HEK293T (cell line): ENCODE data around the gene RNF20.
A peak's percentile ranks its signal among the peaks of the same experiment; 100 is the strongest.
"Not testable (repeated sequence)": the region's sequence is repeated elsewhere in the genome, so short reads cannot be mapped to it uniquely, and the experiment has no call there.

ENCODE experiments used
- CTCF ChIA-PET: fragments of 350-600 bp; formaldehyde crosslinking; extraction: SDS; loops from one replicate; lab custom pipeline; 2021; ENCODE audit warnings: antibody characterized with exemption, inconsistent platforms; lab: Yijun Ruan, JAX
- POLR2A ChIA-PET: fragments of 350-600 bp; formaldehyde crosslinking; extraction: SDS; loops from one replicate; lab custom pipeline; 2020; ENCODE audit warnings: antibody characterized with exemption, inconsistent platforms; lab: Yijun Ruan, JAX
- DNase-seq: peaks from one replicate; pipeline ENCODE4 v3.0.0; 2012; ENCODE audit warnings: mixed read lengths; ENCODE audit errors: extremely low spot score
- ARNT ChIP-seq: fragments of 450-650 bp; IDR thresholded peaks from 2 replicates; pipeline ENCODE4 v1.6.1; 2017; ENCODE audit warnings: mild to moderate bottlenecking
- BHLHE40 ChIP-seq: fragments of 450-650 bp; IDR thresholded peaks from 2 replicates; pipeline ENCODE4 v1.6.1; 2016; ENCODE audit warnings: mild to moderate bottlenecking, moderate library complexity, borderline replicate concordance
- CTBP1 ChIP-seq: fragments of 450-650 bp; IDR thresholded peaks from 2 replicates; pipeline ENCODE4 v1.6.1; 2016; ENCODE audit warnings: borderline replicate concordance
- ELF4 ChIP-seq: fragments of 450-650 bp; IDR thresholded peaks from 2 replicates; pipeline ENCODE4 v1.6.1; 2017; ENCODE audit warnings: antibody characterized with exemption
- FOXA1 ChIP-seq: fragments of 450-650 bp; IDR thresholded peaks from 2 replicates; pipeline ENCODE4 v1.6.1; 2016; ENCODE audit warnings: mild to moderate bottlenecking
- FOXK2 ChIP-seq: fragments of 450-650 bp; IDR thresholded peaks from 2 replicates; pipeline ENCODE4 v1.6.1; 2016; ENCODE audit warnings: mild to moderate bottlenecking
- FOXM1 ChIP-seq: fragments of 450-650 bp; IDR thresholded peaks from 2 replicates; pipeline ENCODE4 v1.6.1; 2017; ENCODE audit warnings: mild to moderate bottlenecking, borderline replicate concordance
- HDGF ChIP-seq: fragments of 450-650 bp; IDR thresholded peaks from 2 replicates; pipeline ENCODE4 v1.6.1; 2017; ENCODE audit warnings: antibody characterized with exemption, borderline replicate concordance
- L3MBTL2 ChIP-seq: fragments of 450-650 bp; conservative IDR thresholded peaks from 2 replicates; pipeline ENCODE4 v1.6.1; 2016; ENCODE audit warnings: mild to moderate bottlenecking
- LEF1 ChIP-seq: fragments of 450-650 bp; IDR thresholded peaks from 2 replicates; pipeline ENCODE4 v1.6.1; 2017; ENCODE audit warnings: mild to moderate bottlenecking, borderline replicate concordance
- NFRKB ChIP-seq: fragments of 450-650 bp; IDR thresholded peaks from 2 replicates; pipeline ENCODE4 v1.6.1; 2016; ENCODE audit warnings: mild to moderate bottlenecking, moderate library complexity
- PKNOX1 ChIP-seq: fragments of 450-650 bp; IDR thresholded peaks from 2 replicates; pipeline ENCODE4 v1.6.1; 2016
- SP1 ChIP-seq: fragments of 450-650 bp; IDR thresholded peaks from 2 replicates; pipeline ENCODE4 v1.6.1; 2017
- SUZ12 ChIP-seq: fragments of 450-650 bp; IDR thresholded peaks from 2 replicates; pipeline ENCODE4 v1.6.1; 2016; ENCODE audit warnings: mild to moderate bottlenecking
- TARDBP ChIP-seq: fragments of 450-650 bp; IDR thresholded peaks from 2 replicates; pipeline ENCODE4 v1.6.1; 2016
- ZNF384 ChIP-seq: fragments of 450-650 bp; IDR thresholded peaks from 2 replicates; pipeline ENCODE4 v1.6.1; 2016

RNF20 gene

GRCh38 chr9:101530076-101530711 is 3.5 kb upstream of the RNF20 start:
- ChIA-PET POLR2A (interaction anchor here (1.5 kb wide), 1 partner anchor 43 kb away, joined by 4 read pairs; a partner anchor contains a TSS), CTCF (interaction anchor here (0.5 to 2.2 kb wide), 5 partner anchors 44 to 82 kb away, joined by 3 to 14 read pairs (median 4); no protein-coding TSS in a partner anchor)
- DNase-seq = peak; percentile 61
- no peak for TF ChIP-seq FOXA1
- no peak for TF ChIP-seq FOXM1
- no peak for TF ChIP-seq SUZ12
- no peak for TF ChIP-seq HDGF
- TF ChIP-seq ELF4 = no peak
- TF ChIP-seq PKNOX1 = peak; percentile 37; the same call in 1 of the 2 replicates
- TF ChIP-seq BHLHE40 = no peak
- TF ChIP-seq ZNF384 = peak; percentile 16; the same call in 1 of the 2 replicates
- no peak for TF ChIP-seq ARNT
- no peak for TF ChIP-seq LEF1
- no peak for TF ChIP-seq CTBP1
- TF ChIP-seq TARDBP = no peak
- TF ChIP-seq L3MBTL2 = no peak
- TF ChIP-seq FOXK2 = no peak

GRCh38 chr9:101536351-101536750 is 2.7 kb downstream of the RNF20 start:
- no peak for DNase-seq
- TF ChIP-seq SP1 = no peak
- no peak for TF ChIP-seq FOXA1
- TF ChIP-seq PKNOX1 = no peak
- no peak for TF ChIP-seq SUZ12
- no peak for TF ChIP-seq LEF1
- TF ChIP-seq ARNT = no peak
- TF ChIP-seq ELF4 = no peak
- TF ChIP-seq TARDBP = no peak
- no peak for TF ChIP-seq ZNF384
- no peak for TF ChIP-seq CTBP1
- no peak for TF ChIP-seq FOXM1
- TF ChIP-seq FOXK2 = no peak
- no peak for TF ChIP-seq L3MBTL2
- POLR2A ChIA-PET = no interaction called here
- CTCF ChIA-PET = interaction anchor here (0.7 kb wide), 1 partner anchor 77 kb away, joined by 3 read pairs; no protein-coding TSS in a partner anchor

- TF ChIP-seq L3MBTL2 (no peak), FOXA1 (no peak), LEF1 (no peak), PKNOX1 (no peak), ELF4 (no peak), SUZ12 (no peak), HDGF (no peak), ARNT (no peak), ZNF384 (no peak), FOXK2 (no peak), TARDBP (no peak), NFRKB (no peak)
- peak; percentile 10 for DNase-seq
- ChIA-PET CTCF (no interaction called here), POLR2A (no interaction called here)
These were observed 3.3 kb downstream of the RNF20 start for GRCh38 chr9:101536938-101537337.

GRCh38 chr9:101540069-101540468 is 6.4 kb downstream of the RNF20 start:
- no peak for TF ChIP-seq FOXA1
- TF ChIP-seq ZNF384 = no peak
- TF ChIP-seq CTBP1 = no peak
- DNase-seq = no peak
- POLR2A ChIA-PET = interaction anchor here (0.6 kb wide), 1 partner anchor 62 kb away, joined by 3 read pairs; no protein-coding TSS in a partner anchor
- CTCF ChIA-PET = no interaction called here

GRCh38 chr9:101543098-101543735 is 9.6 kb downstream of the RNF20 start:
- DNase-seq = no peak
- TF ChIP-seq FOXM1 (no peak), NFRKB (no peak), FOXA1 (no peak), HDGF (no peak), SUZ12 (no peak), FOXK2 (no peak), BHLHE40 (no peak)
- ChIA-PET POLR2A (no interaction called here), CTCF (no interaction called here)

GRCh38 chr9:101549472-101550098 is 15.9 kb downstream of the RNF20 start:
- CTCF ChIA-PET, POLR2A ChIA-PET, DNase-seq: not testable (repeated sequence)
